Measurements from ENCODE around the gene MYOZ3.

DNA sequence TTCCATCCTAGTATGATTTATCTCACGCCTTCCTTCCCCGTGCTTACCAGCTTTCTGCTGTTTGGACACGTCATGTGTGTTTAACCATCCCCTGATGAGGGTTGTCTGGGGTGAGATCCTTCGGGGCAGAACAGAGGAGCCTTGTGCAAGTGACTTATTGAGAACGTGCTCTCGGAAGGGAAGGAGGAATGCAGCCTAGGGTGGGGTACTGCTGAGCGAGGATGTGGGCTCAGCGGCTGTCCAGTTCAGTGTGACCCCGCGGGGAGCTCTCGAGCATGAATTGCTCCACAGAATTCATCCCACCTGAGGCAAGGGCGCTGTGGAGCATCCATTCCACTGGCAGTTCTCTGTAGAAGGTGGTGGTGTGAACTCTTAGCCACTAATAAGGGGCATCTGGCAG, 4.0 kb downstream of the MYOZ3 start:
- TF ChIP-seq GATA2 (IDR thresholded peaks at IDR 0.05; ENCODE audit: low read depth, low read length) (no peak), GATA3 (IDR thresholded peaks at IDR 0.05; ENCODE audit: low read depth, low read length) (no peak)

Measured in SH-SY5Y (cell line).